GF-D8 (cell line): ENCODE measurements around the gene RPL18A.
"Not testable (repeated sequence)": the region's sequence is repeated elsewhere in the genome, so short reads cannot be mapped to it uniquely, and the experiment has no call there.

Experiments used
- DNase-seq: peaks from one replicate; lab custom pipeline; 2025; lab: John Stamatoyannopoulos, UW

Gene RPL18A

GRCh38 chr19:17866964-17867486 is 7.3 kb downstream of the RPL18A start:
- no peak for DNase-seq

- no peak for DNase-seq
Observed at GRCh38 chr19:17868669-17869068, 9.0 kb downstream of the RPL18A start.

- DNase-seq: no peak
Observed at GRCh38 chr19:17869114-17869608, 9.5 kb downstream of the RPL18A start.

GRCh38 chr19:17871032-17871877 is 11.5 kb downstream of the RPL18A start:
- no peak for DNase-seq

GRCh38 chr19:17871878-17872250 is 12.2 kb downstream of the RPL18A start, which contains the start of gene SLC5A5:
Gene SLC5A5 (plus strand): TSS chr19:17871945. CDS start chr19:17872320, 375 bp downstream.
- DNase-seq: peak; percentile 27

GRCh38 chr19:17872251-17873001 is 12.7 kb downstream of the RPL18A start:
- DNase-seq: peak; percentile 63

GRCh38 chr19:17873786-17874757 is 14.4 kb downstream of the RPL18A start:
- no peak for DNase-seq

- no peak for DNase-seq
Observed at GRCh38 chr19:17874758-17875135, 15.0 kb downstream of the RPL18A start.

- DNase-seq: no peak
Observed at GRCh38 chr19:17877696-17878095, 18.0 kb downstream of the RPL18A start.

GRCh38 chr19:17879466-17879865 is 19.8 kb downstream of the RPL18A start:
- no peak for DNase-seq

GRCh38 chr19:17881701-17882100 is 22.0 kb downstream of the RPL18A start:
- no peak for DNase-seq

GRCh38 chr19:17883627-17884410 is 24.1 kb downstream of the RPL18A start:
- no peak for DNase-seq

- no peak for DNase-seq
Observed at GRCh38 chr19:17886515-17886914, 26.8 kb downstream of the RPL18A start.

GRCh38 chr19:17887221-17887620 is 27.5 kb downstream of the RPL18A start:
- DNase-seq: not testable (repeated sequence)

- no peak for DNase-seq
Observed at GRCh38 chr19:17888260-17888659, 28.6 kb downstream of the RPL18A start.

GRCh38 chr19:17889609-17890214 is 30.0 kb downstream of the RPL18A start:
- no peak for DNase-seq

GRCh38 chr19:17893766-17894165 is 34.1 kb downstream of the RPL18A start:
- no peak for DNase-seq

GRCh38 chr19:17902701-17903100 is 43.0 kb downstream of the RPL18A start:
- DNase-seq: no peak

GRCh38 chr19:17908244-17908643 is 48.5 kb downstream of the RPL18A start:
- DNase-seq: no peak

- no peak for DNase-seq
Observed at GRCh38 chr19:17909003-17909732, 49.5 kb downstream of the RPL18A start.
